K562 (cell line): ENCODE results near the gene RNF175. TPM values are rescaled to one million over a fixed set of nuclear protein-coding genes. Genes with fewer than 3 reads are reported as not detected.
A peak's percentile ranks its signal among the peaks of the same experiment; 100 is the strongest.

ENCODE experiments used
- EWSR1 ChIP-seq: fragments of 450-650 bp; IDR thresholded peaks from 2 replicates; pipeline ENCODE4 v1.6.1; 2018; ENCODE audit warnings: borderline replicate concordance, mild to moderate bottlenecking, low read depth, moderate library complexity; ENCODE audit not compliant: partially characterized antibody
- MED1 ChIP-seq: sonication (generic); formaldehyde crosslinking; IDR thresholded peaks from 2 replicates; pipeline ENCODE4 v1.8.1; 2023; ENCODE audit warnings: missing genetic modification reagents, borderline replicate concordance
- NR4A1 ChIP-seq, 2 experiments: fragments of 250-450 bp in 1 of 2; fragments of 450-650 bp in 1 of 2; sonication (Bioruptor Pico) in 1 of 2; IDR thresholded peaks; 2 replicates each; pipeline versions ENCODE4 v1.4.0 to v1.6.1; 2016 to 2020; ENCODE audit warnings: mild to moderate bottlenecking in 2 of 2, missing compliant biosample characterization in 1 of 2, missing genetic modification characterization in 1 of 2, moderate library complexity in 1 of 2
- NRF1 ChIP-seq, 2 experiments: fragments of 450-650 bp; IDR thresholded peaks in 1 of 2; conservative IDR thresholded peaks in 1 of 2; 2 replicates each; pipeline ENCODE4 v1.6.1; 2014; ENCODE audit warnings: mild to moderate bottlenecking in 2 of 2
- PHB ChIP-seq: fragments of 250-450 bp; sonication (Bioruptor Pico); IDR thresholded peaks from 2 replicates; pipeline ENCODE4 v1.5.0; 2021
- RBM25 ChIP-seq: fragments of 200-400 bp; formaldehyde crosslinking; IDR thresholded peaks from 2 replicates; pipeline ENCODE4 v1.6.1; 2018; ENCODE audit warnings: low read length, low read depth, moderate library complexity; ENCODE audit not compliant: severe bottlenecking
- TAF1 ChIP-seq: IDR thresholded peaks from 2 replicates; pipeline ENCODE4 v1.6.1; 2011; ENCODE audit warnings: mild to moderate bottlenecking, low read length, moderate library complexity; ENCODE audit not compliant: insufficient read depth, control insufficient read depth, severe bottlenecking; ENCODE audit errors: extremely low read depth
- ZNF444 ChIP-seq: fragments of 250-450 bp; sonication (Bioruptor Pico); IDR thresholded peaks from 2 replicates; pipeline ENCODE4 v1.4.0; 2020; ENCODE audit warnings: mild to moderate bottlenecking, moderate library complexity
- ZNF589 ChIP-seq: fragments of 200-800 bp; sonication (Bioruptor generic); IDR thresholded peaks from 2 replicates; pipeline ENCODE4 v1.6.1; 2016; ENCODE audit warnings: low read depth, missing genetic modification characterization, missing compliant biosample characterization
- polyA plus RNA-seq, 8 experiments: library from polyadenylated mRNA; depleted of rRNA in 4 of 8; stranded (reverse) in 5 of 8; unstranded in 3 of 8; fragments of >200 nt; fragmentation: Nextera tagmentation in 2 of 8; fragmentation: Illumina TruSeq in 1 of 8; extraction: Ambion mirVana in 2 of 8; extraction: Trizol in 1 of 8; gene quantifications; 2 replicates each; pipeline versions ENCODE4 v1.2.1 to v1.2.3, GENCODE V29; 2011 to 2014; ENCODE audit warnings: inconsistent platforms in 1 of 8, missing spikeins in 1 of 8
- total RNA-seq, 7 experiments: library from RNA; depleted of rRNA in 6 of 7; stranded (reverse); fragments of >200 nt in 6 of 7; fragmentation: Illumina TruSeq in 2 of 7; extraction: Trizol in 2 of 7; gene quantifications; 2 replicates each; pipeline versions ENCODE4 v1.2.1 to v1.2.3, GENCODE V29; 2011 to 2021; ENCODE audit warnings: low replicate concordance in 1 of 7
- TF ChIP-seq, protein P1 (sequence below): fragments of 450-650 bp; IDR thresholded peaks from 2 replicates; pipeline ENCODE4 v1.6.1; 2017; ENCODE audit warnings: antibody characterized with exemption
- TF ChIP-seq, protein P2 (sequence below): fragments of 450-650 bp; IDR thresholded peaks from 2 replicates; pipeline ENCODE4 v1.7.1; 2018; ENCODE audit warnings: mild to moderate bottlenecking, low read depth; ENCODE audit not compliant: partially characterized antibody
- TF ChIP-seq, protein P3 (sequence below): fragments of 450-650 bp; IDR thresholded peaks from 2 replicates; pipeline ENCODE4 v1.6.1; 2016; ENCODE audit warnings: antibody characterized with exemption
- TF ChIP-seq, protein P4 (sequence below): fragments of 450-650 bp; IDR thresholded peaks from 2 replicates; pipeline ENCODE4 v1.6.1; 2016; ENCODE audit warnings: mild to moderate bottlenecking
- TF ChIP-seq, protein P5 (sequence below): fragments of 250-450 bp; sonication (Bioruptor Pico); IDR thresholded peaks from 2 replicates; pipeline ENCODE4 v1.8.0; 2022; ENCODE audit warnings: inconsistent platforms

The RNF175 gene
- total and polyA plus RNA-seq, 9 of the 15 experiments (the other 6 are each of a cell fraction or from before 2014, with no cell fraction given) = not detected

DNA sequence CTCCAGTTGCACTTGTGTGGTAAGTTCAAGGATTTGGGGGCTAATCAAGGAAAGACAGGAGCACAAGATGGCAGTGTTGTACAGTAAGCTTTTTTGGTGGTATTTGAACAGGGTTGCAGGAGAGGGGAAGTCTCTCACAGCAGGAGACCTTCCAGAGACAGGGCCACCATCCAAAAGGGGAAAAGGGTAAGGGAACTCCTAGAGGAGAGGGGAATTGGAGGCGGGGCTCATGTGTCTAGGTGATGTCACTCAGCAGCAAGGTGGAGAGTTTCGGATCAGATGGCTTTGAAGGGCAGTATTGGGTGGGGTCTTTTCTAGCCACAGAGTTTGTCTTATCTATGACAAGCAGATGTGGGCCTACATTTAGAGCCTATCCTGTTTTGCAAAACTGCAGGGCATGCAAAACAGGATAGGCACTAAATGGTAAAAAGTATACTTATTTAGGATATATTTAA, 13.4 kb upstream of the RNF175 start (continued):
- TF ChIP-seq, protein P1, sequence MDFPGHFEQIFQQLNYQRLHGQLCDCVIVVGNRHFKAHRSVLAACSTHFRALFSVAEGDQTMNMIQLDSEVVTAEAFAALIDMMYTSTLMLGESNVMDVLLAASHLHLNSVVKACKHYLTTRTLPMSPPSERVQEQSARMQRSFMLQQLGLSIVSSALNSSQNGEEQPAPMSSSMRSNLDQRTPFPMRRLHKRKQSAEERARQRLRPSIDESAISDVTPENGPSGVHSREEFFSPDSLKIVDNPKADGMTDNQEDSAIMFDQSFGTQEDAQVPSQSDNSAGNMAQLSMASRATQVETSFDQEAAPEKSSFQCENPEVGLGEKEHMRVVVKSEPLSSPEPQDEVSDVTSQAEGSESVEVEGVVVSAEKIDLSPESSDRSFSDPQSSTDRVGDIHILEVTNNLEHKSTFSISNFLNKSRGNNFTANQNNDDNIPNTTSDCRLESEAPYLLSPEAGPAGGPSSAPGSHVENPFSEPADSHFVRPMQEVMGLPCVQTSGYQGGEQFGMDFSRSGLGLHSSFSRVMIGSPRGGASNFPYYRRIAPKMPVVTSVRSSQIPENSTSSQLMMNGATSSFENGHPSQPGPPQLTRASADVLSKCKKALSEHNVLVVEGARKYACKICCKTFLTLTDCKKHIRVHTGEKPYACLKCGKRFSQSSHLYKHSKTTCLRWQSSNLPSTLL = no peak
- TF ChIP-seq, protein P2, sequence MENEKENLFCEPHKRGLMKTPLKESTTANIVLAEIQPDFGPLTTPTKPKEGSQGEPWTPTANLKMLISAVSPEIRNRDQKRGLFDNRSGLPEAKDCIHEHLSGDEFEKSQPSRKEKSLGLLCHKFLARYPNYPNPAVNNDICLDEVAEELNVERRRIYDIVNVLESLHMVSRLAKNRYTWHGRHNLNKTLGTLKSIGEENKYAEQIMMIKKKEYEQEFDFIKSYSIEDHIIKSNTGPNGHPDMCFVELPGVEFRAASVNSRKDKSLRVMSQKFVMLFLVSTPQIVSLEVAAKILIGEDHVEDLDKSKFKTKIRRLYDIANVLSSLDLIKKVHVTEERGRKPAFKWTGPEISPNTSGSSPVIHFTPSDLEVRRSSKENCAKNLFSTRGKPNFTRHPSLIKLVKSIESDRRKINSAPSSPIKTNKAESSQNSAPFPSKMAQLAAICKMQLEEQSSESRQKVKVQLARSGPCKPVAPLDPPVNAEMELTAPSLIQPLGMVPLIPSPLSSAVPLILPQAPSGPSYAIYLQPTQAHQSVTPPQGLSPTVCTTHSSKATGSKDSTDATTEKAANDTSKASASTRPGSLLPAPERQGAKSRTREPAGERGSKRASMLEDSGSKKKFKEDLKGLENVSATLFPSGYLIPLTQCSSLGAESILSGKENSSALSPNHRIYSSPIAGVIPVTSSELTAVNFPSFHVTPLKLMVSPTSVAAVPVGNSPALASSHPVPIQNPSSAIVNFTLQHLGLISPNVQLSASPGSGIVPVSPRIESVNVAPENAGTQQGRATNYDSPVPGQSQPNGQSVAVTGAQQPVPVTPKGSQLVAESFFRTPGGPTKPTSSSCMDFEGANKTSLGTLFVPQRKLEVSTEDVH = no peak
- TF ChIP-seq TAF1 (no peak), NR4A1 (CRISPR knock-in tag; IDR thresholded peaks at IDR 0.05) (no peak), NR4A1 (tag; IDR thresholded peaks at IDR 0.05) (0 out of 2 replicates have a peak, but pooled peaks have one; percentile 27), EWSR1 (no peak), ZNF444 (CRISPR knock-in tag) (no peak), NRF1 (conservative IDR thresholded peaks at IDR 0.05 in 1 of 2, IDR thresholded peaks at IDR 0.05 in 1 of 2) (0 out of 4 replicates have a peak, but pooled peaks have one; percentile 10 to 23), MED1 (CRISPR knock-in tag) (no peak), PHB (CRISPR knock-in tag) (no peak), RBM25 (no peak), ZNF589 (CRISPR knock-in tag) (peak; percentile 58; the same call in 1 of the 2 replicates)
- TF ChIP-seq, protein P3, sequence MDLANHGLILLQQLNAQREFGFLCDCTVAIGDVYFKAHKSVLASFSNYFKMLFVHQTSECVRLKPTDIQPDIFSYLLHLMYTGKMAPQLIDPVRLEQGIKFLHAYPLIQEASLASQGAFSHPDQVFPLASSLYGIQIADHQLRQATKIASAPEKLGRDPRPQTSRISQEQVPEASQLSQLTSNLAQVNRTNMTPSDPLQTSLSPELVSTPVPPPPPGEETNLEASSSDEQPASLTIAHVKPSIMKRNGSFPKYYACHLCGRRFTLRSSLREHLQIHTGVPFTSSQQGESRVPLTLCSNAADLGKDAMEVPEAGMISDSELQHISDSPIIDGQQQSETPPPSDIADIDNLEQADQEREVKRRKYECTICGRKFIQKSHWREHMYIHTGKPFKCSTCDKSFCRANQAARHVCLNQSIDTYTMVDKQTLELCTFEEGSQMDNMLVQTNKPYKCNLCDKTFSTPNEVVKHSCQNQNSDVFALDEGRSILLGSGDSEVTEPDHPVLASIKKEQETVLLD = no peak; the same call in 1 of the 2 replicates
- TF ChIP-seq, protein P4, sequence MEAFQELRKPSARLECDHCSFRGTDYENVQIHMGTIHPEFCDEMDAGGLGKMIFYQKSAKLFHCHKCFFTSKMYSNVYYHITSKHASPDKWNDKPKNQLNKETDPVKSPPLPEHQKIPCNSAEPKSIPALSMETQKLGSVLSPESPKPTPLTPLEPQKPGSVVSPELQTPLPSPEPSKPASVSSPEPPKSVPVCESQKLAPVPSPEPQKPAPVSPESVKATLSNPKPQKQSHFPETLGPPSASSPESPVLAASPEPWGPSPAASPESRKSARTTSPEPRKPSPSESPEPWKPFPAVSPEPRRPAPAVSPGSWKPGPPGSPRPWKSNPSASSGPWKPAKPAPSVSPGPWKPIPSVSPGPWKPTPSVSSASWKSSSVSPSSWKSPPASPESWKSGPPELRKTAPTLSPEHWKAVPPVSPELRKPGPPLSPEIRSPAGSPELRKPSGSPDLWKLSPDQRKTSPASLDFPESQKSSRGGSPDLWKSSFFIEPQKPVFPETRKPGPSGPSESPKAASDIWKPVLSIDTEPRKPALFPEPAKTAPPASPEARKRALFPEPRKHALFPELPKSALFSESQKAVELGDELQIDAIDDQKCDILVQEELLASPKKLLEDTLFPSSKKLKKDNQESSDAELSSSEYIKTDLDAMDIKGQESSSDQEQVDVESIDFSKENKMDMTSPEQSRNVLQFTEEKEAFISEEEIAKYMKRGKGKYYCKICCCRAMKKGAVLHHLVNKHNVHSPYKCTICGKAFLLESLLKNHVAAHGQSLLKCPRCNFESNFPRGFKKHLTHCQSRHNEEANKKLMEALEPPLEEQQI = 0 out of 2 replicates have a peak, but pooled peaks have one; percentile 77
- TF ChIP-seq, protein P5, sequence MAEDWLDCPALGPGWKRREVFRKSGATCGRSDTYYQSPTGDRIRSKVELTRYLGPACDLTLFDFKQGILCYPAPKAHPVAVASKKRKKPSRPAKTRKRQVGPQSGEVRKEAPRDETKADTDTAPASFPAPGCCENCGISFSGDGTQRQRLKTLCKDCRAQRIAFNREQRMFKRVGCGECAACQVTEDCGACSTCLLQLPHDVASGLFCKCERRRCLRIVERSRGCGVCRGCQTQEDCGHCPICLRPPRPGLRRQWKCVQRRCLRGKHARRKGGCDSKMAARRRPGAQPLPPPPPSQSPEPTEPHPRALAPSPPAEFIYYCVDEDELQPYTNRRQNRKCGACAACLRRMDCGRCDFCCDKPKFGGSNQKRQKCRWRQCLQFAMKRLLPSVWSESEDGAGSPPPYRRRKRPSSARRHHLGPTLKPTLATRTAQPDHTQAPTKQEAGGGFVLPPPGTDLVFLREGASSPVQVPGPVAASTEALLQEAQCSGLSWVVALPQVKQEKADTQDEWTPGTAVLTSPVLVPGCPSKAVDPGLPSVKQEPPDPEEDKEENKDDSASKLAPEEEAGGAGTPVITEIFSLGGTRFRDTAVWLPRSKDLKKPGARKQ (CRISPR knock-in tag) = no peak
